HEK293 (cell line): Measurements from ENCODE around the gene KCNQ1.
A peak's percentile ranks its signal among the peaks of the same experiment; 100 is the strongest.

Experiments used
- CTCF ChIA-PET: fragments of 350-600 bp; formaldehyde crosslinking; extraction: SDS; loops from one replicate; lab custom pipeline; 2021; ENCODE audit warnings: antibody characterized with exemption; lab: Yijun Ruan, JAX
- POLR2A ChIA-PET: fragments of 300-600 bp; formaldehyde crosslinking; extraction: SDS; loops from one replicate; lab custom pipeline; 2020; ENCODE audit warnings: antibody characterized with exemption, inconsistent platforms; lab: Yijun Ruan, JAX
- H3K27ac ChIP-seq: fragments of 200-500 bp; sonication (Bioruptor generic); 2 replicates; pipeline ENCODE4 v1.5.1; 2014; ENCODE audit warnings: low read depth, low read length, control low read depth, inconsistent platforms; ENCODE audit errors: extremely low read depth
- H3K36me3 ChIP-seq, 2 experiments: fragments of 200-500 bp in 1 of 2; sonication (Bioruptor generic) in 1 of 2; 1 replicate in 1 of 2; 2 replicates in 1 of 2; pipeline ENCODE4 v1.5.1; 2014 to 2017; ENCODE audit warnings: inconsistent platforms in 2 of 2, low read length in 2 of 2; ENCODE audit not compliant: control insufficient read depth in 2 of 2, insufficient read depth in 1 of 2
- H3K4me1 ChIP-seq: fragments of 200-500 bp; sonication (Bioruptor generic); 2 replicates; pipeline ENCODE4 v1.5.1; 2014; ENCODE audit warnings: mild to moderate bottlenecking, low read length, inconsistent platforms; ENCODE audit not compliant: control insufficient read depth, insufficient read depth
- H3K4me3 ChIP-seq: 2 replicates; pipeline ENCODE4 v1.5.1; 2011; ENCODE audit warnings: low read depth, mild to moderate bottlenecking, control low read depth, low read length, moderate library complexity
- H3K9me3 ChIP-seq: fragments of 200-500 bp; sonication (Bioruptor generic); 2 replicates; pipeline ENCODE4 v1.5.1; 2014; ENCODE audit warnings: low read depth, low read length, inconsistent platforms; ENCODE audit not compliant: control insufficient read depth, insufficient read depth
- BCL6B ChIP-seq: fragments of 450-650 bp; formaldehyde crosslinking; IDR thresholded peaks from 2 replicates; pipeline ENCODE4 v1.5.1; 2017; ENCODE audit warnings: missing biosample characterization, missing genetic modification characterization
- EGR2 ChIP-seq: fragments of 450-650 bp; formaldehyde crosslinking; IDR thresholded peaks from 2 replicates; pipeline ENCODE4 v1.5.1; 2016; ENCODE audit warnings: low read depth, missing biosample characterization, missing genetic modification characterization
- GLIS2 ChIP-seq: fragments of 450-650 bp; formaldehyde crosslinking; IDR thresholded peaks from 2 replicates; pipeline ENCODE4 v1.5.1; 2016; ENCODE audit warnings: missing biosample characterization, missing genetic modification characterization
- SCRT2 ChIP-seq: fragments of 450-650 bp; formaldehyde crosslinking; IDR thresholded peaks from 2 replicates; pipeline ENCODE4 v1.5.1; 2016; ENCODE audit warnings: missing biosample characterization, missing genetic modification characterization
- ZFHX2 ChIP-seq: fragments of 450-650 bp; formaldehyde crosslinking; conservative IDR thresholded peaks from 2 replicates; pipeline ENCODE4 v1.5.1; 2016; ENCODE audit warnings: missing biosample characterization, missing genetic modification characterization
- ZNF146 ChIP-seq: fragments of 450-650 bp; formaldehyde crosslinking; IDR thresholded peaks from 2 replicates; pipeline ENCODE4 v1.5.1; 2016; ENCODE audit warnings: missing biosample characterization, missing genetic modification characterization
- ZNF169 ChIP-seq: fragments of 450-650 bp; formaldehyde crosslinking; IDR thresholded peaks from 2 replicates; pipeline ENCODE4 v1.5.1; 2016; ENCODE audit warnings: missing biosample characterization, missing genetic modification characterization
- ZNF221 ChIP-seq: fragments of 450-650 bp; formaldehyde crosslinking; IDR thresholded peaks from 2 replicates; pipeline ENCODE4 v1.5.1; 2017; ENCODE audit warnings: missing biosample characterization, missing genetic modification characterization, borderline replicate concordance
- ZNF280D ChIP-seq: fragments of 450-650 bp; formaldehyde crosslinking; IDR thresholded peaks from 2 replicates; pipeline ENCODE4 v1.5.1; 2016; ENCODE audit warnings: missing biosample characterization, missing genetic modification characterization
- ZNF292 ChIP-seq: fragments of 450-650 bp; formaldehyde crosslinking; IDR thresholded peaks from 2 replicates; pipeline ENCODE4 v1.5.1; 2016; ENCODE audit warnings: low read depth, missing biosample characterization, missing genetic modification characterization, borderline replicate concordance
- ZNF529 ChIP-seq: fragments of 450-650 bp; formaldehyde crosslinking; IDR thresholded peaks from 2 replicates; pipeline ENCODE4 v1.5.1; 2017; ENCODE audit warnings: missing genetic modification characterization, missing biosample characterization; ENCODE audit not compliant: insufficient replicate concordance
- ZNF571 ChIP-seq: fragments of 450-650 bp; formaldehyde crosslinking; IDR thresholded peaks from 2 replicates; pipeline ENCODE4 v1.5.0; 2017; ENCODE audit warnings: missing biosample characterization, missing genetic modification characterization
- TF ChIP-seq, protein P1 (sequence below): fragments of 450-650 bp; formaldehyde crosslinking; IDR thresholded peaks from 2 replicates; pipeline ENCODE4 v1.5.1; 2016; ENCODE audit warnings: missing biosample characterization, missing genetic modification characterization
- TF ChIP-seq, protein P2 (sequence below): sonication (generic); formaldehyde crosslinking; IDR thresholded peaks from 2 replicates; pipeline ENCODE4 v1.8.1; 2022; ENCODE audit warnings: mild to moderate bottlenecking, moderate library complexity, missing genetic modification reagents

The KCNQ1 gene

DNA sequence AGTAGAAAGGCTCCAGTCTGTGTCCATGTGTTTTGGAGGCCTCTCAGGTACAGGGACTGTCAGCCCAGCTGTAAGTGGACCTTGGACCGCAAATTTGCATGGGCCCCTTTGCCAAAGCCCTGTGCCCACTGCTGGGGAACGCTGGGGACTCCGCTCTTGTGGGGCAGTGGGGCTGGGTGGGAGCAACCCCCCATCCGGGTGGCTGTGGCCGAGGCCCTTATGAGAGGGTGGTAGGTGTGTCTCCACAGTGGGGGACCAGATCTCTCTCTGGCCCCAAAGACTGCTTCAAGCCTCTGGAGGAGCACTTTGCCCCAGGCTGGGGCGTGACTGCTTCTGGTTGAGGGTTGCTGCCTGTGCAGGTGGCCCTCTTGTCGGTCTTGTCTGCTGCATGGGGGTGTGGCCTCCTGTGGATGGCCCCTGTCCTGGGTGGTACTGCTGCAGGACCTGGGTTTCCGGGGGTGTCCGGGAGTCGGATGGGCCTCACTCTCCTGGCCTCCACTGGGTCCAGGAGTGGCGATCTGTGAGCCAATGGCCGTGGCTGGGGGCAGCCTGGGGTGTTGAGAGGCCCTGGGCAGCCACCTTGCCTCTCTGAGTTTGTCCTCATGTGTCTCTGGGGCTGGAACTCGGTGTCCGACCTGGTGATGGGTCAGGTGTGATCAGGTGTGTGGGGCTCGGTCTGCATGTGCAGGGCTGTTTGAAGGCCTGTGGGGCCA is 15.9 kb downstream of the KCNQ1 start (continued):
- TF ChIP-seq ZNF146 (tag by site-specific recombination) (no peak), ZNF529 (tag by site-specific recombination) (no peak), ZNF292 (tag by site-specific recombination) (no peak), ZNF280D (tag by site-specific recombination) (no peak), BCL6B (tag by site-specific recombination) (no peak), ZNF221 (tag by site-specific recombination) (no peak), GLIS2 (tag by site-specific recombination) (no peak)
- TF ChIP-seq, protein P1, sequence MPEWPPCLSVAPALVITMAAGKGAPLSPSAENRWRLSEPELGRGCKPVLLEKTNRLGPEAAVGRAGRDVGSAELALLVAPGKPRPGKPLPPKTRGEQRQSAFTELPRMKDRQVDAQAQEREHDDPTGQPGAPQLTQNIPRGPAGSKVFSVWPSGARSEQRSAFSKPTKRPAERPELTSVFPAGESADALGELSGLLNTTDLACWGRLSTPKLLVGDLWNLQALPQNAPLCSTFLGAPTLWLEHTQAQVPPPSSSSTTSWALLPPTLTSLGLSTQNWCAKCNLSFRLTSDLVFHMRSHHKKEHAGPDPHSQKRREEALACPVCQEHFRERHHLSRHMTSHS = no peak
- TF ChIP-seq, protein P2, sequence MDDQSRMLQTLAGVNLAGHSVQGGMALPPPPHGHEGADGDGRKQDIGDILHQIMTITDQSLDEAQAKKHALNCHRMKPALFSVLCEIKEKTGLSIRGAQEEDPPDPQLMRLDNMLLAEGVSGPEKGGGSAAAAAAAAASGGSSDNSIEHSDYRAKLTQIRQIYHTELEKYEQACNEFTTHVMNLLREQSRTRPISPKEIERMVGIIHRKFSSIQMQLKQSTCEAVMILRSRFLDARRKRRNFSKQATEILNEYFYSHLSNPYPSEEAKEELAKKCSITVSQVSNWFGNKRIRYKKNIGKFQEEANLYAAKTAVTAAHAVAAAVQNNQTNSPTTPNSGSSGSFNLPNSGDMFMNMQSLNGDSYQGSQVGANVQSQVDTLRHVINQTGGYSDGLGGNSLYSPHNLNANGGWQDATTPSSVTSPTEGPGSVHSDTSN = no peak

GRCh38 chr11:2461253-2461955 is 16.6 kb downstream of the KCNQ1 start:
- POLR2A ChIA-PET = no interaction called here
- H3K4me1 ChIP-seq = no peaks in the 10 kb centered on the region
- H3K9me3 ChIP-seq = no peaks in the 10 kb centered on the region
- CTCF ChIA-PET = interaction anchor here (0.7 to 1.0 kb wide), 2 partner anchors 70 to 156 kb away, joined by 3 read pairs; no protein-coding TSS in a partner anchor
- H3K4me3 ChIP-seq = no peak overlapping the region
- H3K27ac ChIP-seq = no peak overlapping the region
- no peaks in the 10 kb centered on the region for H3K36me3 ChIP-seq
- TF ChIP-seq ZFHX2 (tag by site-specific recombination) (peak; percentile 50), ZNF571 (no peak), EGR2 (peak; percentile 83)
- TF ChIP-seq, all 188 proteins: peak for 2

GRCh38 chr11:2461956-2462542 is 17.2 kb downstream of the KCNQ1 start:
- H3K4me3 ChIP-seq = no peak overlapping the region
- ChIA-PET CTCF (interaction anchor here (0.7 to 1.0 kb wide), 2 partner anchors 69 to 157 kb away, joined by 3 read pairs; no protein-coding TSS in a partner anchor), POLR2A (no interaction called here)
- H3K9me3 ChIP-seq = no peaks in the 10 kb centered on the region
- H3K27ac ChIP-seq = no peak overlapping the region
- H3K36me3 ChIP-seq = no peaks in the 10 kb centered on the region
- no peak for TF ChIP-seq ZNF169 (tag by site-specific recombination)
- peak; percentile 49; the same call in 1 of the 2 replicates for TF ChIP-seq SCRT2
- TF ChIP-seq, all 188 proteins: peak for 1
- H3K4me1 ChIP-seq = no peaks in the 10 kb centered on the region
